Central memory CD8-positive, alpha-beta T cell (primary cell): Measurements from ENCODE around the gene CACNA1H.

Source experiments
- ATAC-seq: fragments of 150-1000 bp; cut with Tn5 transposase; replicated peaks from 2 replicates; pipeline ENCODE4 v1.10.0; 2022; ENCODE audit warnings: mild to moderate bottlenecking, moderate FRiP score, moderate number of reproducible peaks; ENCODE audit not compliant: poor library complexity, severe bottlenecking; ENCODE audit errors: extremely low read depth
- DNase-seq, 2 donors: peaks; one replicate each; pipeline ENCODE4 v3.0.0; 2021; ENCODE audit warnings: low spot score in 2 of 2
- H3K27ac Mint-ChIP-seq: one replicate; pipeline ENCODE4 v1.8.0; 2022; ENCODE audit warnings: low read depth, mild to moderate bottlenecking, moderate library complexity, mixed read lengths
- H3K27me3 Mint-ChIP-seq: one replicate; pipeline ENCODE4 v1.8.0; 2022; ENCODE audit warnings: mixed read lengths
- H3K36me3 Mint-ChIP-seq: one replicate; pipeline ENCODE4 v1.8.0; 2022; ENCODE audit warnings: mild to moderate bottlenecking, moderate library complexity, mixed read lengths; ENCODE audit not compliant: insufficient read depth
- H3K4me1 Mint-ChIP-seq: one replicate; pipeline ENCODE4 v1.8.0; 2022; ENCODE audit warnings: mixed read lengths
- H3K4me3 Mint-ChIP-seq: one replicate; pipeline ENCODE4 v1.8.0; 2022; ENCODE audit warnings: mild to moderate bottlenecking, moderate library complexity, mixed read lengths
- H3K9me3 Mint-ChIP-seq: one replicate; pipeline ENCODE4 v1.8.0; 2022; ENCODE audit warnings: mixed read lengths

The CACNA1H gene

GRCh38 chr16:1137604-1138003, 15.3 kb upstream of the CACNA1H start:
- ATAC-seq: no peak
- Mint-ChIP-seq H3K4me1 (no peaks in the 10 kb centered on the region), H3K4me3 (no peak overlapping the region), H3K9me3 (no peaks in the 10 kb centered on the region), H3K27me3 (peaks cover 18% of the 10 kb centered on the region), H3K27ac (no peak overlapping the region), H3K36me3 (no peaks in the 10 kb centered on the region)
- DNase-seq: no peak

GRCh38 chr16:1140582-1141162, 12.2 kb upstream of the CACNA1H start:
- Mint-ChIP-seq H3K4me3 (no peak overlapping the region), H3K36me3 (no peaks in the 10 kb centered on the region)

GRCh38 chr16:1141191-1141590, 11.7 kb upstream of the CACNA1H start:
- ATAC-seq (no peak), DNase-seq (no peak)
- Mint-ChIP-seq H3K27me3 (peaks cover 26% of the 10 kb centered on the region), H3K4me3 (no peak overlapping the region), H3K9me3 (no peaks in the 10 kb centered on the region), H3K27ac (no peak overlapping the region), H3K4me1 (no peaks in the 10 kb centered on the region), H3K36me3 (no peaks in the 10 kb centered on the region)

More at GRCh38 chr16:1140582-1141162, 12.2 kb upstream of the CACNA1H start:
- Mint-ChIP-seq H3K4me1 (no peaks in the 10 kb centered on the region), H3K9me3 (no peaks in the 10 kb centered on the region), H3K27me3 (peaks cover 26% of the 10 kb centered on the region), H3K27ac (no peak overlapping the region)
- DNase-seq: no peak
- ATAC-seq: no peak

- H3K27me3 Mint-ChIP-seq: peaks cover 26% of the 10 kb centered on the region
- no peak overlapping the region for H3K27ac Mint-ChIP-seq
- ATAC-seq: no peak
- no peaks in the 10 kb centered on the region for H3K36me3 Mint-ChIP-seq
- no peaks in the 10 kb centered on the region for H3K9me3 Mint-ChIP-seq
- H3K4me1 Mint-ChIP-seq: no peaks in the 10 kb centered on the region
- H3K4me3 Mint-ChIP-seq: no peak overlapping the region
- DNase-seq: no peak
These were observed 11.2 kb upstream of the CACNA1H start for GRCh38 chr16:1141716-1142115.

- DNase-seq (no peak), ATAC-seq (no peak)
- H3K27me3 Mint-ChIP-seq: peaks cover 26% of the 10 kb centered on the region
- H3K36me3 Mint-ChIP-seq: no peaks in the 10 kb centered on the region
- no peaks in the 10 kb centered on the region for H3K4me1 Mint-ChIP-seq
- H3K27ac Mint-ChIP-seq: no peak overlapping the region
- no peak overlapping the region for H3K4me3 Mint-ChIP-seq
- peaks cover 7% of the 10 kb centered on the region for H3K9me3 Mint-ChIP-seq
These were observed 10.0 kb upstream of the CACNA1H start for GRCh38 chr16:1142911-1143310.

GRCh38 chr16:1143761-1144450, 9.0 kb upstream of the CACNA1H start:
- H3K4me1 Mint-ChIP-seq: no peaks in the 10 kb centered on the region
- peaks cover 26% of the 10 kb centered on the region for H3K27me3 Mint-ChIP-seq
- no peak overlapping the region for H3K4me3 Mint-ChIP-seq
- DNase-seq (no peak), ATAC-seq (no peak)
- H3K9me3 Mint-ChIP-seq: peaks cover 7% of the 10 kb centered on the region
- no peak overlapping the region for H3K27ac Mint-ChIP-seq
- H3K36me3 Mint-ChIP-seq: no peaks in the 10 kb centered on the region

- H3K36me3 Mint-ChIP-seq: no peaks in the 10 kb centered on the region
- ATAC-seq (no peak), DNase-seq (no peak)
- H3K27me3 Mint-ChIP-seq: peaks cover 26% of the 10 kb centered on the region
- peaks cover 7% of the 10 kb centered on the region for H3K9me3 Mint-ChIP-seq
- no peaks in the 10 kb centered on the region for H3K4me1 Mint-ChIP-seq
- no peak overlapping the region for H3K27ac Mint-ChIP-seq
- H3K4me3 Mint-ChIP-seq: no peak overlapping the region
These were observed 8.2 kb upstream of the CACNA1H start for GRCh38 chr16:1144476-1145382.

GRCh38 chr16:1145383-1146100, 7.4 kb upstream of the CACNA1H start:
- Mint-ChIP-seq H3K27me3 (peaks cover 20% of the 10 kb centered on the region), H3K27ac (no peak overlapping the region), H3K4me3 (no peak overlapping the region), H3K4me1 (no peaks in the 10 kb centered on the region), H3K9me3 (peaks cover 7% of the 10 kb centered on the region), H3K36me3 (no peaks in the 10 kb centered on the region)
- ATAC-seq (no peak), DNase-seq (no peak)

GRCh38 chr16:1146409-1146808, 6.5 kb upstream of the CACNA1H start:
- Mint-ChIP-seq H3K4me1 (no peaks in the 10 kb centered on the region), H3K4me3 (no peak overlapping the region), H3K9me3 (peaks cover 7% of the 10 kb centered on the region), H3K27me3 (peaks cover 16% of the 10 kb centered on the region), H3K36me3 (no peaks in the 10 kb centered on the region), H3K27ac (no peak overlapping the region)
- ATAC-seq (no peak), DNase-seq (no peak)

GRCh38 chr16:1147027-1147426, 5.9 kb upstream of the CACNA1H start:
- Mint-ChIP-seq H3K4me1 (no peaks in the 10 kb centered on the region), H3K4me3 (no peak overlapping the region), H3K9me3 (peaks cover 7% of the 10 kb centered on the region), H3K27ac (no peak overlapping the region), H3K27me3 (peaks cover 13% of the 10 kb centered on the region), H3K36me3 (no peaks in the 10 kb centered on the region)
- DNase-seq (no peak), ATAC-seq (no peak)

- no peak for ATAC-seq
- no peak overlapping the region for H3K27ac Mint-ChIP-seq
- H3K27me3 Mint-ChIP-seq: no peaks in the 10 kb centered on the region
- no peak for DNase-seq
- no peaks in the 10 kb centered on the region for H3K4me1 Mint-ChIP-seq
- peaks cover 7% of the 10 kb centered on the region for H3K9me3 Mint-ChIP-seq
- H3K36me3 Mint-ChIP-seq: no peaks in the 10 kb centered on the region
- no peak overlapping the region for H3K4me3 Mint-ChIP-seq
These were observed 3.7 kb upstream of the CACNA1H start for GRCh38 chr16:1149101-1149636.

GRCh38 chr16:1150511-1150982, 2.4 kb upstream of the CACNA1H start:
- H3K4me1 Mint-ChIP-seq: no peaks in the 10 kb centered on the region
- DNase-seq: no peak
- no peak for ATAC-seq
- peaks cover 4% of the 10 kb centered on the region for H3K36me3 Mint-ChIP-seq
- peaks cover 8% of the 10 kb centered on the region for H3K27me3 Mint-ChIP-seq
- H3K4me3 Mint-ChIP-seq: no peak overlapping the region
- no peak overlapping the region for H3K27ac Mint-ChIP-seq
- H3K9me3 Mint-ChIP-seq: peaks cover 7% of the 10 kb centered on the region
